GM19351 (cell line): ENCODE results near the gene FOS.

Experiments used
- ATAC-seq: cut with Tn5 transposase; IDR thresholded peaks from one replicate; pipeline ENCODE4 v1.9.1; 2021; ENCODE audit warnings: mild to moderate bottlenecking, moderate library complexity; ENCODE audit not compliant: unreplicated experiment

Gene FOS

DNA sequence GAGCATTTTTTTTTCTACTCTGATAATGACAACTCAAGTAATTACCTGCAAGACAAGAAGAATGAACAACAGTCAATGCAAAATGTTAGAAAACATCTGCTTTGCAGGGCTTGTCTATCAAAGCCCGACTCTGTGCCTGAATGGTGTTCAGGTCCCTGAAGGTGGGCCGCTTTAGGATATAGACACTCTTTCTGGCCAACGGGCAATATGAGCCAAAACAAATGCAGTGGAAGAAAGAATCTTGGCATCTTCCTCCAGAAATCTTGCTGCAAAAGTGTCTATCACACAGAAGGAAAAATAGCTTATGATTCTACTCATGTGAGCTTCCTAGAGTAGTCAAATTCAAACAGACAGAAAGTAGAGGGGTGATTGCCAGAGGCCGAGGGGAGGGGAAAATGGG lies 32.7 kb downstream of the FOS start:
- ATAC-seq = no peak

GRCh38 chr14:75312341-75312740 lies 33.7 kb downstream of the FOS start:
- ATAC-seq = no peak

DNA sequence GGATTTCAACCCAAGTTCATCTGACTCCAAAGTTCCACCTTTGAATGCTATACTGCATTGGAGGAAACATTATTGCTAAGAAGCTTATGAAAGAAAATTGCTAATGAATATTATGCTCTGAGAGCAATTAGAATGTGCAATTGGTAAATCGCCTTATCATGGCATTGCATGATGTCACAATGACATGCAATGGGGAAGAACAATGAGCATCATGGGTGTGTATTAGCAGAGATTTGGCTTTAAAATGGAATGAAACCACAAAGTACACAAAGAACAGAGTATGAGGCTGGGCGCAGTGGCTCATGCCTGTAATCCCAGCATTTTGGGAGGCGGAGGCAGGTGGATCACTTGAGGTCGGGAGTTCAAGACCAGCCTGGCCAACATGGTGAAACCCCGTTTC lies 34.7 kb downstream of the FOS start:
- ATAC-seq = no peak

DNA sequence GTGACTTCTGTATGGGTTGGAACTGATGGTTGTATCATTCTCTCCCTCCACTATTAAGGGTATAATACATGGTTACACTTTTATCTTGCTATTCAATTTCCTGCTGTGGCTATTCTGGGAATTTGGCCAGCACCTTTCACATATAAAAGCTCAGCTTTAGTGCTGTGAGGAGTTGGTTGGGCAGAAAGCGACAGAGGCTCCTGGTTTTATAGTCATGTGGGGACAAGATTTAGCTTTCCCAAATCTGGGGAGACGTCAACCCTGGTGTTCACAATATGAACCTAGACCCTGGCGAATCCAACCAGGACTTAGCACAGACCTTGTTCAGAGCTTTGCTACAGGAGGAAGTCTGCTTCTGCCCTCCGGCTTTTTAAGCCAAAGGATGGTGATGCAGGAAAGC lies 36.5 kb downstream of the FOS start:
- no peak for ATAC-seq

- no peak for ATAC-seq
These were observed 38.5 kb downstream of the FOS start for GRCh38 chr14:75317148-75317547.

DNA sequence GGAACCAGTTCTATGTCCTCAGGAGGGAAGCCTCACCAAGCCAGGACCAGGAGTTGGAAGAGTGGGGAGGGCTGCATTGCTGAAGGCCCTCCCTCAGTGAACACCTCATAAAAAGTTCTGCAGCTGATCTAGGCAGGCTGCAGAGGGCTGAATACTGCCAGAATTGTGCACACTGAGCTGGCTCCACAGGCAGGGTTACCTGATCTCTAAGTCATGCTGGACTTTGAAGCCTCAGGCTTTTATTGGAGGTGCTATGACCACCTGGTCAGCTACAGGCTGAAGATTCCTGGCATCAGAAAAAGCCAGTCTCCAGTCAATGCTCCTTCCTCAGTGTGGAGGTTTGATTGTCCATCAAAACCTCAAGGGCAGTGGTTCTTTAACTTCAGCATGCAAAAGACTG lies 39.7 kb downstream of the FOS start:
- ATAC-seq = no peak

- no peak for ATAC-seq
These were observed 40.4 kb downstream of the FOS start for GRCh38 chr14:75319021-75319420.

- ATAC-seq = no peak
These were observed 41.6 kb downstream of the FOS start for GRCh38 chr14:75320196-75320595.

GRCh38 chr14:75322746-75323145 lies 44.1 kb downstream of the FOS start:
- ATAC-seq = no peak

DNA sequence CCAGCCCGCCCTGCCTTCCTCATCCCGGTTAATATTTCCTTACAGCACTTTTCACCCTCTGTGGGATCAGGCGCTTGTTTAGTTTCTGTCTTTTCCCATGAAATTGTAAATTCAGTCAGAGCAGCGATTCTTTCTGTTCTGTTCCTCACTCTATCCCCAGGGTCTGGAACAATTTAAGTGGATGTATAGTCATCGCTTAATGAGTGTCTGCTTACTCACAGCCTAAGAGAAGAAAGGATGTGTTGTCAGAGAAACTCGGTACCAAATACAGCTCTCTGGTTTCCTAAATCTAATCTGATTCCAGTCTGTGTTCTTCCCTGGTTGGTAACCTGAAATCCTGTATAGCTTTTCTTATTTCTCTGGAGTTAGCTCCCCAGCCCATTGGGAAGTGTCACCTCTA lies 44.9 kb downstream of the FOS start:
- no peak for ATAC-seq

GRCh38 chr14:75328558-75329155 lies 50.0 kb downstream of the FOS start:
- no peak for ATAC-seq

DNA sequence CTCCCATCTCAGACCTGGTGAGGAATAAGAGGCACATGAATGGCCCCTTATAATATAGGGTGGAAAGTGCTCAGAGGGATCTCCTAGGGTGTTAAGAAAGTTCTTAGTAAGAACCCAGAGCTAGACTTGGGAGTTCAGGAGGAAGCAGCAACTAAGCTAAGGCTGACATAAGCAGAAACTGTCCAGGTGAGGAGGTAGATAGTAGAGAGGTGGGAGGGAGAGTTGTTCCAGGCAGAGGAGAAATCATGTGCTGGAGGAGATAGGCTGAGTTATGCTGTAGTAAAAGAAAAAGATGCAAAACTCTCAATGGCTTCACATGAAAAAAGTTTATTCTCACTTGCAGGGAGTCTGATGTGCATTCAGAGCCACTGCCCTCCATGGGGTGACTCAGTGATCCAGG lies 50.7 kb downstream of the FOS start:
- no peak for ATAC-seq

- no peak for ATAC-seq
These were observed 52.8 kb downstream of the FOS start for GRCh38 chr14:75331471-75331870.
